ENCODE data around the gene ARHGEF16.
A peak's percentile ranks its signal among the peaks of the same experiment; 100 is the strongest.

Gene ARHGEF16

DNA sequence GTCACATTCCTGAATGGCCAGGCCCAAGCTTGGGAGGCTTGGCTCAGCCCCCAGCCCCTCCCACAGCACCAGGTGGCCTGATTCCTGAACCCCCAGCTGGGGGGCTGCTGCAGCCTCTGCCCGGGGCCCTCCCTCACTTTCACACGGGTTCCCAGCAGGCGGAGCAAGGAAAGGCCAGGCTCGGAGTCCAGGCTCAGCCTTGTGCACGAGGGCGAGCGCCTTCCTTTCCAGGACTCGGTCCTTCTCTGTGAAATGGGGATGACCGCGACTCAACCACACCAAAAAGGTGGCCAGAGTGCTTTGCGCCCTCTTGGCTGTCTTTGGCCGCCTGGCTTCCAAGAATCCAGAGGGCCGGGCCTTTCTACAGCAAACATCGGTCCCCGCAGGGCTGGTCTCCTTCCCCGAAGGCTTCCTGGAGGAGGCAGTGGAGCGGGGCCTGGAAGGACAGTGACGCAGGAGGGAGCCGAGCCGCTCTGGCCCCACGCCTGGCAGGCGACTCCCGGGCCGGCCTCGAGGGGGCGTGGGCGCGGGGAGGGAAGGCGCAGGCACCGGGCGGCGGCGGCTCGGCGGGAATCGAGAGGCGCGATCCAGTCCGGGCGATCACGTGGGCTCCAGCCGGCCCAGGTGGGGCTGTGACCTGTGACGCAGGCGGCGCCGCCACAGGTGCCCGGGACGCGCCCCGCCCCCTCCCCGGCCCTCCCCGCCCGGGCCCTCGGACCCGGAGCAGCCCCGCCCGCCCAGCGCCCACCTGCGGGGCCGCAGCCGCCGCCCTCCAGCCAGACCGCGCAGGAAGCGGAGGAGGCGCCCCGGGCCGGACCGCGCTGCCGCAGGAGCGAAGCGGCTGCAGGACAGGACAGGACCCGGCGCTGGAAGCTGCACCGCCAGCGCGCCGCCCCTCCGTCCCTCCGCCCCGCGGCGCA is at the start of gene ARHGEF16:
ARHGEF16 (plus strand) TSS at position 775 of the 920 bp plus-strand sequence. CDS start 8,420 bp downstream, outside the sequence.
- DNase-seq, result peak; percentile 10

DNA sequence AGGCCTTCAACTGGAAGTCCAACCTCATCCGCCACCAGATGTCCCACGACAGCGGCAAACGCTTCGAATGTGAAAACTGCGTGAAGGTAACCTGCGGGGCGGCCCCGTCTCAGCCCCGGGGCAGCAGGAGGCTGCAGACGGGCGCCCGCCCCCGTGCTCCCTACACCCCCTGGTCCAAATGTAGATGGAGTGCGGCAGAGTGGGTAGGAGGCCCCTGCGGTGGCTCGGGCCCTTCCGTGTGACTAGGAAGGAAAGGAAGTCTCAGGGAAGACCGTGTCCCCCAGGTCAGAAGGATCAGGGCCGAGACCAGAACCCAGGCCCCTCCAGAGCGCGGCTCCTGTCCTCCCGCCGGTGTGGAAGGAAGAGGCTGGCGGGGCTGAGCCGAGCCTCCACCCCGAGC is 49.7 kb upstream of the ARHGEF16 start:
- no peak for DNase-seq

DNA sequence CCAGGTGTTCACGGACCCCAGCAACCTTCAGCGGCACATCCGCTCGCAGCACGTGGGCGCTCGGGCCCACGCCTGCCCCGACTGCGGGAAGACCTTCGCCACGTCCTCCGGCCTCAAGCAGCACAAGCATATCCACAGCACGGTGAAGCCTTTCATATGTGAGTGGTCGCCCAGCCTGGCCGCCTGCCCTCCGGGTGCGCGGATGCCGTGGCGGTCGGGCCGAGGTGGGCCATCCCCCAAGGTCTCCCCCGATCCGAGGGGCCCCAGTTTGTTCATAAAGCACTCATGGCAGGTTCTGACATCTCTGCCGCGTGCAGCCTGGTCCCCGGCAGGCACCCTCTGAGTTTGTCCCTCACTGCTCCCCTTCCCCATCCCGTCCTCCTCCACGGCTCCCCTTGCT is 49.0 kb upstream of the ARHGEF16 start:
- DNase-seq, result no peak

DNA sequence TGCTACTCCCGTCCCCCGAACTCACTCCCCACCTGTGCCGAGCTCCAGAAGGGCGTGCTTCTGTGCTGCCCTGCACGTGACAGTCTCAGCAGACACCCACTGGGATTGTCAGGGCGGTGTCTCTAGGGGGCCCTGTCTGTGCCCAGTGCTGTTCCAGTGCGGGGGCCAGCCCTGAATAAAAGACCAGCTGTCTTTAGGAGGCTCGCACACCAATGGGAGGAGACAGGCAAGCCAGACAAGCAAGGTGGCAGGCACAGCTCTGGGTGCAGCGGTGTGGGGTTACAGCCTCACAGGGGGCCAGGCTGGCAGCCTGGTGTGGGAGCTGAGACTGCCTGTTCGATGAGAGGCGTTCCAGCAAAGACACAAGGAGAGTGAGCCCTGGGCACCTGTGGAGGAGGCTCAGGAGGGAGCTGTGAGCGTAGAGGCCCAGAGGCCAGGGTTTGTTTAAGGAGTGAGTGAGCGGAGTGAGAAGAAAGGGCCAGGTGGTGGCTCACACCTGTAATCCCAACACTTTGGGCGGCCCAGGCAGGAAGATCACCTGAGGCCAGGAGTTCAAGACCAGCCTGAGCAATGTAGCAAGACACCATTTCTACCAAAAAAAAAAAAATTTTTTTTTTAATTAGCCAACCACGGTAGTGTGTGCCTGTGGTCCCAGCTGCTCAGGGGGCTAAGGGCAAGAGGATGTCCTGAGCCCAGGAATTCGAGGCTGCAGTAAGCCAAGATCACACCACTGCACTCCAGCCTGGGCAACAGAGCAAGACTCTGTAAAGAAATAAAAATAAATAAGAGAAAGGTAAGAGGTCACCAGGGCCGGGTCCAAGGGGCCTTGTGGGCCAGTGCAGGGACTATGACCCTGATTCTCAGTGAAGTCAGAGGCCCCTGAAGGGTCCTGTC is 48.2 kb upstream of the ARHGEF16 start:
- peak; percentile 39 for DNase-seq

DNA sequence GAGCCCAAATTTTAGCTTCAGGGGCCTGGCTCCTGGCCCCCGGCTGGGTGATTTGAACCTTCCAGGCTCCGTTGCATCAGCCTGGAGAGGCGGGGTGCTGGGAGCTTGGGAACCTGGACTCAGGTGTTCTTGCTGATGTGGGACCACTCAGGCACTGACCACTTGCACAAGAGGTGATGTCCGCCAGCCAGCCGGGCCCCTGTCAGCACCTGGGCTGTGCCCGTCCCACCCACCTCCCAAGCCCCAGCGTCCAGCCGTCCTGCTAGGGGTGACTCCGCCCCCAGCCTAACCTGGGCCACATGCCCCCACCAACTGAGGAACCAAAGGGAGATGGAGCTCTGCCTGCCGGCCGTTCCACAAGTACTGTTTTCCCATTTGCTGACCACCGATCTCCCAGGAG is 47.4 kb upstream of the ARHGEF16 start:
- no peak for DNase-seq

DNA sequence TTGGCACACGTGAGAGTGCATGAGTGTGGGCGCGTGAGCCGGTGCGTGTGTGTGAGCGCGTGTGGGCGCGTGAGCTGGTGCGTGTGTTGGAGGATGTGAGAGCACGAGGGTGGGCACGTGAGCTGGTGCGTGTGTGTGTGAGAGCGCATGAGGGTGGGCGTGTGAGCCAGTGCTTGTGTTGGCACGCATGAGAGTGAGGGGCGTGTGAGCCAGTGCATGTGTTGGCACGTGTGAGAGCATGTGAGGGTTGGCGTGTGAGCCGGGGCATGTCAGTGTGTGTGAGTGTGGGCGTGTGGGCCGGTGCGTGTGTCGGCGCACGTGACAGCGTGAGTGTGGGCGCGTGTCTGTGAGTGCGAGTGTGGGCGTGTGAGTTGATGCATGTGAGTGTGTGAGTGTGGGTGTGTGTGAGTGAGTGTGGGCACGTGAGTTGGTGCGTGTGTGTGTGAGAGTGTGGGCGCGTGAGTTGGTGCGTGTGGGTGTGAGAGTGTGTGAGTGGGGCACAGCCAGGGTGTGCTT is 45.7 kb upstream of the ARHGEF16 start:
- no peak for DNase-seq

DNA sequence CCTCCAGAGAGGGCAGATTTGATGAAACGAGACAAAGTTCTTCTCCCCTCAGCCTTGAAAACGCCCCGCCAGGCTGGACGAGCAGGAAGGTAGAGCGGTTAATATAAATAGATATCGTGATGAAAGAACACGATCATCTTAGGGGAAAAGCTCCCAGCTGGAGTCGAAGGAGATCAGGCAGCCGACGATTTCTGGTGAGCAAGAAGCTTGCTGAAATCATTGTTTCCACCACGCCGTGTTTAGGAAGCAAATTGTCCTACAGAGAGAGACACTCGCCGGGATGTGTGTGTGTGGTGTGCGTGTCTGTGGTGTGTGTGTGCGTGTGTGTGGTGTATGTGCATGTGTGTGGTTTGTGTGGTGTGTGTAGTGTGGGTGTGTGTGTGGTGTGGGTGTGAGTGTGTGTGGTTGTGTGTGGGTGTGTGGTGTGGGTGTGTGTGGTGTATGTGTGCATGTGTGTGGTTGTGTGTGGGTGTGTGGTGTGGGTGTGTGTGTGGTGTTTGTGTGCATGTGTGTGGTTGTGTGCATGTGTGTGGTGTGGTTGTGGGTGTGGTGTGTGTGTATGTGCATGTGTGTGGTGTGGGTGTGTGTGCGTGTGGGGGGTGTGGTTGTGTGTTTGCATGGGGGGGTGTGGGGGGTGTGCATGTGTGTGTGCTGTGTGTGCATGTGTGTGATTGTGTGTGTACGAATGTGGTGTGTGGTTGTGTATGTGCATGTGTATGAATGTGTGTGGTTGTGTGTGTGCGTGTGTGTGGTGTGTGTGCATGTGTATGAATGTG is 44.9 kb upstream of the ARHGEF16 start:
- DNase-seq, result no peak

DNA sequence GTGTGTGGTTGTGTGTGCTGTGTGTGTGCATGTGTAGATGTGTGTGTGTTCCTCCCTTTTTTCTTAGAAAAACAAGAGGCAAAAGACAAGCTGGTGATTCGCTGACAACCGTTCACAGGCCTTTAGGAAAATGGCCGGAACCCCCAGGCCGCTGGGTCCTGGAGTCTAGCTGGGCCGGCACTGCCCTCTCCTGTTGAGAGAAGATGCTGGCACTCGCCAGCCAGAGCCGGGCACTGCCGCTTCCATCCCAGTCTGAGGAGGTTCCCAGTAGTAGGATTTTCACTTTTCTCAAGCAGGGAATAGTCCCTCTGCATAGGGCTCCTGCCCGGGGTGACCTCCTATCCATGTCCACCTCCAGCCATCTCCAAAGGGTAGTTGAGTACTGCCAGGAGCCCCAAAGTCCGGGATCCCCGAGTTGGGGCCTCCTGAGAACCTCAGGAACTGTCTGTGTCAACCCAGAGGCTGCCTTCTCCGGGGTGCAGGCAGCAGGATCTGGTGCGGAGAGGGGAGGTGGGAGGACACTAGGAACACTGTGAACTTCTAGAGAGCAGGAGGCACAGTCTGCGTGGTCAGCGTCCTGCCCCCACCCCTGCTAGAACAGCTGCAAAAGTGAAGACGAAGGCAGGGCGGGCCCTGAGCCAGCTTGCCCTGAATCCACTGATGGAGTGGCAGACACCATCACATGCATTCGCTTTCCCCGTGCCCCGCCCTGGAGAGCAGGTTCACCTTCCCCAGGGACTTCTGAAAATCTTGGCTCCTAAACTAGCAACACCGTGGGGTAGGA is 44.1 kb upstream of the ARHGEF16 start:
- DNase-seq, result peak; percentile 38

DNA sequence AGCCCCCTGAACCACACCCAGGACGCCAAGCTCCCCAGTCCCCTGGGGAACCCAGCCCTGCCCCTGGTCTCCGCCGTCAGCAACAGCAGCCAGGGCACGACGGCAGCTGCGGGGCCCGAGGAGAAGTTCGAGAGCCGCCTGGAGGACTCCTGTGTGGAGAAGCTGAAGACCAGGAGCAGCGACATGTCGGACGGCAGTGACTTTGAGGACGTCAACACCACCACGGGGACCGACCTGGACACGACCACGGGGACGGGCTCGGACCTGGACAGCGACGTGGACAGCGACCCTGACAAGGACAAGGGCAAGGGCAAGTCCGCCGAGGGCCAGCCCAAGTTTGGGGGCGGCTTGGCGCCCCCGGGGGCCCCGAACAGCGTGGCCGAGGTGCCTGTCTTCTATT is 42.7 kb upstream of the ARHGEF16 start:
- no peak for DNase-seq

DNA sequence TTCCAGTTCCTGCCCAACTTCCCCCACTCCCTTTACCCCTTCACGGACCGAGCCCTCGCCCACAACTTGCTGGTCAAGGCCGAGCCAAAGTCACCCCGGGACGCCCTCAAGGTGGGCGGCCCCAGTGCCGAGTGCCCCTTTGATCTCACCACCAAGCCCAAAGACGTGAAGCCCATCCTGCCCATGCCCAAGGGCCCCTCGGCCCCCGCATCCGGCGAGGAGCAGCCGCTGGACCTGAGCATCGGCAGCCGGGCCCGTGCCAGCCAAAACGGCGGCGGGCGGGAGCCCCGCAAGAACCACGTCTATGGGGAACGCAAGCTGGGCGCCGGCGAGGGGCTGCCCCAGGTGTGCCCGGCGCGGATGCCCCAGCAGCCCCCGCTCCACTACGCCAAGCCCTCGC is 42.1 kb upstream of the ARHGEF16 start:
- no peak for DNase-seq

DNA sequence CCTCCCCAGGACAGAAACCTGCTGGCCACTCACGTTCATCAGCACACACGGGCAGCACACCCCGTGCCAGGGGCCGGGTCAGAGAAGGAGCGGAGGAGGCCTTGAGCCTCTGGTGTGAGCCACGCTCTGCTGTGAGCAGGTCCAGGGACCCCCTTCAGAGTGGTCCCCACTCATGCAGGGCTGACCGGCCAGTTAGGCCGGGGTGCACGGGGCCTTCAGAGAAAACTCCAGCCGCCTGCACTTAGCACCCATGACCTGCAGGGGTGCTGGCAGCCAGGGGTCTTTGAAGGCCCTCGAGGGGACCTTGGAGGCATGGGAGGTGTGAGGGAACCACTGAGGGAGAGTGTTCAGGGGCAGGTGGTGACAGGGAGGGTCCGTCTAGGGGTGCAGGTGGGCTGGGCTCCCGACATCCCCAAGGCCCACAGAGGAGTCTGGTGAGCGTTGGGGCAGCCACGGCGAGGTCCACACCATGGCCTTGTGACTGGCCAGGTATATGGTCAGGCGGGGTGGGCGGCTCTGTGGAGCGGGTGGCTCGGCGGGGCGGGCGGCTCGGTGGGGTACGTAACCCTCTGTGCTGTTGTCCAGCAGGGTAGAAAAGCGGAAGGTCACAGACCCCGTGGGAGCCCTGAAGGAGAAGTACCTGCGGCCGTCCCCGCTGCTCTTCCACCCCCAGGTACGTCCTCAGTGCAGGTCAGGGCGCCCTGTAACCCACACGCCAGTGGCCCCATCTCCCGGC is 40.3 kb upstream of the ARHGEF16 start:
- no peak for DNase-seq

DNA sequence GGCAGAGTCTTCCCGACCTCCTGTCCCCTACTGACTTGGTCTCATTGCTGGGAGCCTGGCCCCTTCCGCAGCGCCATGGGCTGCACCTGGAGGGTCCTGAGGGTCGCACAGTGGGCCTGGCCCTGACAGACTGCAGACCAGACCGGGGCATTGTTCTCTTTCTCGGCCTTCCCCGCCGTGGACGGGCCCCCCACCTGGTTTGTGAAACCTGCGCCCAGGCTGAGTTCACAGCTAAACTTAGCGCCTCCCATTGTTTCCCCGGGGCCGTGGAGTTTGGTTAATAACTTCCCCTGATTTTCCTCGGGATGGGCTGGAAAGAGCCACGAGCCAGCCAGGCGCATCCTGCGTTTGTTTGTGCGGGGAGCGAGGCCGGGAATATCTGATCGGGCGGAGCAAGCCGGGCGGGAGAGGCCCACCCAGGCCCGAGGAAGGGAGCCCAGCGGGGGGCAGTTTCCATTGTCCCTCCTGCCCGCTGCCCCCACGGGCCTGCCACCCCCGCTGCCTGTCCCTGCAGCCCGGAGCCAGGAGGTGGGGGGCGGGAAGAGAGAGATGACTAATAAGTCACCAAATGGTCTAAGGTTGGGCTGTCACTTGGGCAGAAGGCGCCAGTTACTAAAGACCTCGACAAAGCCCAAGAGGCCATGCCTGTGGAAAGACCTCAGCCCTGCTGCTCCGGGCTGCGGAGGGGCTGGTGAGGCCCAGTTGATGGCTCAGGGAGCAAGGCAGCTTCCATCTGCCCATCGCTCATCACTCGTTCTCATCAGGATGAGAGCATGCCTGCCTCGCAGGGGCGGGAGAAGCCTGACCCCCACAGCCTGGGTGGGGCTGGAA is 39.0 kb upstream of the ARHGEF16 start:
- DNase-seq, result no peak

DNA sequence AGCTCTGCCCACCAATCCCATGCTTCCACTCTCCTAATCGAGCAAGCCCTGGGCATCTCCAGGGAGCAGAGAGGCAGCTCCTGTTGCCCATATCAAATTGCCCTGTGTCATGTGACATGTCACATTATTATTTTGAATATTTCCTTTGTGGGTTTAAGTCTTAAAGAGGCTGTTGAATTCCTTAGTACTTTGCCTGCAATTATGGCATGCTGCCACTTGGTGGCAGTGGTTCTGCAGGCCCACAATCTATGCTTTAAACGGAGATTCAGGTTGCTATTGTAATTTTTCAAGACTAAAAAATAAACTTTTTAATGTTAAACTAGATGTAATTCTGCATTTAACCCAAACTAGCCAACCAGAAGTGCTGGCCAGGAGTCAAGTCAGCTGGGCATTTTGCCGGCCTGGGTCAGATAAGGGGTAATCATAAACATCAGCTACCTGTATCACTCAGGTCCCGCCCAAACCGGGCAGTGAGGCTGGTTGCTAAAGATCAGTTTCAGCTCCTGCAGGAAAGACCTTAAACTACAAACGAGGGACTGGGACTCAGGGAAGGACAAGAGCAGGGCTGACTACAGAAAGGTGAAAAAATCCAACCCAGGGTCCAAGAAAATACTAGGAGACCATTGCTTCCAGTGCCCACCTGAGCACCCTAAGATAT is 37.3 kb upstream of the ARHGEF16 start:
- DNase-seq, result no peak

DNA sequence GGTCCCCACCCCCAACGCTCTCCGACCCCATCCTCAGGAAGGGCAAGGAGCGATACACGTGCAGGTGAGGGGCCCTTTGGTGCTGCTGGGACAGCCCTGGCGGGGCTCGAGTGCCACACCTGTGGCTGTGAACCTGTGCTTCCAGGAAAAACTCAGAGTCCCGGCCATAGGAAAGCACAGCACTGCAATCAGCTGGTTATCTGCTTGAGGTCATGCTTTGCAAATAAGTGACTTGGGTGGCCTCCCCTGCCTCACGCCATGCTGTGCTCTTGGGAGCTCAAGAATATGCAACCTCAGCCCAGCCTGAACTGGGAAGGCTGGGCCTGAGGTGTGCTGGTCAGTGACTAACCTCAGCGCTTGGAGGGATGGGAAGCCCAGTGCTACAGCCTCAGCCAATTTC is 36.5 kb upstream of the ARHGEF16 start:
- no peak for DNase-seq

DNA sequence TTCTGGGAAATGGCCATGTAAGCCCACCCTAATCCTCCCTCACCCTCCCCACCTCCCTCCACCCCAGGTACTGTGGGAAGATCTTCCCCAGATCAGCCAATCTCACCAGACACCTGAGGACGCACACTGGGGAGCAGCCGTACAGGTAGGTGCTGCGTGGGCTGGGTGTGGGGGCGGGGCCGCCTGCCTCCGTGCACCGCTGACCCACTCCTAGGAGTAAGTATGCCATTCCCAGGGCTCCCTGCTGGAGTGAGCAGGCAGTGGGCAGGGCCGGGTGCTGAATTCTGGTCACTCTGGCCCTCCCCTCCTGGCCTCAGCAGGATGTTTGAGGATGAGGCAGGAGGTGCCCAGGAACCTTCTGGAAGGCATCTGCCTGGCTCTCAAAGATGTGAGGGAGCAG is 35.9 kb upstream of the ARHGEF16 start:
- DNase-seq, result no peak

DNA sequence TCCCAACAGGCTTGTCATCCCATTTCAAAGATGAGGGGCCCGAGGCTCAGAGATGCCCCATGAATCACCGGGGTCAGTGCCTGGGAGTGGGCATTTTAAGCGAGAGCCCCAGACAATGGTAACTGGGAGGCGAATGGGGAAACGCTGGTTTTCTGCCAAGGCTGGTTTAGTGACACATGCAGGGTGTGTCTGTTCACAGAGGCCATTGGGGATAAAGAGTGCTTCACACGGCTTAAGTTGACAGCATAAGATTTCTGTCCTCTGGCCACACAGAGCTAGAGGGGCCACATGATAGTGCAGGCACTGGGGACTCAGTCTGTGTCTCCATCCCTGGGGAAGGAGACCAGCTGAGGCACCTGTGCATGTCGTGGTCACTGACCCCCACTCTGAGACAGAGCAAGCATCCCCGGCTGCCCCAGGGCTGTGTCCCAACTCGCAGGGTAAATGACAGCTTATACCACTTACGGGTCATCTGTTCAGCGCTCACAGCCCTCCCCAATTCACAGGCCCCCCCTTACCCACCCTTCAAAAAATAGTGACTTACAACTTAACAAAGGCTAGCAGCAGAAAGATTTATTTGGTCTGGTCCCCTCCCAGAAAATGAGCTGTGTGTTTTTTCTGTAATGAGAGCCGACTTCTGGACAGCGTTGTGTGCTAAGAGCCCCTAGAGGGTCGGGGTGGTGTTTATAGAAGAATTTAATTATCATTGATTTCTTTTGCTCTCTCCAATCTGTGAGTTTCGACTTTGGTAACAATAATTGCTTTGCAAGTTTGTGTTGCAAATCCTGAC is 34.9 kb upstream of the ARHGEF16 start:
- no peak for DNase-seq

DNA sequence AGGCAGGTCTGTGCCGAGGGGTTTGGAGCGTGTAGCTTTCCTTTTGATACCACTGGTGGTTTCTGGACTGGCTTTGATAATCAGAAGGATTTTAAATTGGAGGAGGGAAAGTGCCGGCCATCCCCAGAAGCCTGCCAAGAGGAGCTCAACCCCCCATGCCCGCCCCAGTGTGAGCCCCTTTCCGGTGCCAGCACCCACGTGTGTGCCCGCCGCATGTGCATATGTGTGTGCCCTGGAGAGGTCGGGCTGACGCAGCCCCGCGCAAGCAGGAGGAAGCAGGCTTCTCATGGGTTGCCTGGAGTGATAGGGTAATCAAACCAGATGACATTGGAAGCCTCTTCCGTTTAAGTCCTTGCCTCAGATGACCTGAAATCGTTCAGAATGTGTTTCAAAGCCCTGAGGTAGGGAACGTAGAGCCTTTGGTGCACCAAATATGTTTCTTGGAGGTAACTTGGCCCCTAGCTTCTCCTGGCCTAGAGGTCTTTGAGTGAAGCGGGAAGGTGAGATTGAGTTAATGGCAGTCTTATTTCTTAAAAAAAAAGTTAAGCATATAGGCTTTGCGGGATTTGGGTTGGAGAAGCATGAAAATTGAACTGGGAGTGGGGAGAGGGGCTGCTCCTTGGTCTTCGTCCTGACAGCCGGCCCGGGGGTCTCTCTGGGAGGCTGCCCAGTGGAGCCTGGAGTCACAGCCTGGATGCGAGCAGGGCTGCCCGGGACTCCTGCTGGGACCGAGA is 34.1 kb upstream of the ARHGEF16 start:
- no peak for DNase-seq

DNA sequence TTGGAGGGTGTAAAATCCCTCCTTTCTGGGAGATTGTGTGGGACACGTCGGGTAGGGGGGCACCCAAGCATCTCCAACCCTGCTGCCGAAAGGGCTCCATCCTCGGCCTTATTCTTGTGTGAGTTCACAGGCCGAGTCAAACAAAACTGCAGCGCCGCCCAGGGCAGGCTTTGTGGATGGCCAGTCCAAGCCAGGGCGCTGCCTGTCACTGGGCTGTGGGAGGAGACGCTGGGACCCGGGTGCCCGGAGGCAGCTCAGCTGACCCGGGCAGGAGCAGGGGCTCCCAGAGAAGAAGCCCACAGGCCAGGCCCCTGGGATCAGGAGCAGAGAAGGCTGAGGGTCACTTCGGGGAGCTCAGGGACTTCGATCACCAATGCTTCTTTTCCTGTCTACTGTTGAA is 31.8 kb upstream of the ARHGEF16 start:
- no peak for DNase-seq

All from NCI-H1092 (cell line).